Spleen (tissue), 7 donors: ENCODE measurements around the gene TMEM158.

Experiments
- CTCF ChIP-seq, 11 experiments: fragments of 200-600 bp in 7 of 11; fragments of 450-650 bp in 4 of 11; sonication (generic) in 4 of 11; IDR thresholded peaks in 8 of 11; conservative IDR thresholded peaks in 3 of 11; 1 replicate in 7 of 11; 2 replicates in 4 of 11; pipeline versions ENCODE4 v1.4.0 to v1.8.0; 2016 to 2021; ENCODE audit warnings: antibody characterized with exemption in 11 of 11, inconsistent platforms in 4 of 11, mild to moderate bottlenecking in 1 of 11
- POLR2A ChIP-seq, 3 donors: fragments of 450-650 bp; IDR thresholded peaks; one replicate each; pipeline ENCODE4 v1.5.1; 2017; ENCODE audit warnings: antibody characterized with exemption in 3 of 3, mild to moderate bottlenecking in 1 of 3
- donor health status: DM: no; HTN: no; CAD: no; lungs with moderate emphysema.
- donor health status: DM: no; HTN: no; CAD: no.
- donor health status: DM: no; HTN: no; CAD: no.

- TF ChIP-seq CTCF (IDR thresholded peaks at IDR 0.05 in 8 of 11, conservative IDR thresholded peaks at IDR 0.05 in 3 of 11) (no peak), POLR2A (IDR thresholded peaks at IDR 0.05) (no peak)
These were observed 27.5 kb downstream of the TMEM158 start for GRCh38 chr3:45198264-45199260.
